K562 (cell line): ENCODE results near the gene SCARF1. TPM values are rescaled to one million over a fixed set of nuclear protein-coding genes. Genes with fewer than 3 reads are reported as not detected.

Experiments used
- ATAC-seq: fragments of 200-7000 bp; cut with Tn5 transposase; 3 replicates; pipeline ENCODE4 v1.9.1; 2020; ENCODE audit warnings: moderate library complexity
- BruUV-seq: library from RNA; stranded (reverse); fragments of 400-500 nt; replicated peaks from 2 replicates; lab custom pipeline; 2021; lab: Mats Ljungman, UMichigan
- CTCF ChIA-PET: fragments of 300-600 bp; formaldehyde crosslinking; extraction: SDS; loops from one replicate; lab custom pipeline; 2021; ENCODE audit warnings: low intra/inter-chr PET ratio; lab: Yijun Ruan, JAX
- POLR2A ChIA-PET: fragments of 300-600, 350-650 bp; sonication (Branson Sonifier 250); formaldehyde crosslinking; extraction: SDS; loops from one replicate; lab custom pipeline; 2021; ENCODE audit warnings: antibody characterized with exemption, inconsistent platforms; lab: Yijun Ruan, JAX
- DNase-seq, 4 experiments: peaks; one replicate each; pipeline versions ENCODE4 v3.0.0 to v3.0.0-alpha.2; 2011 to 2018; ENCODE audit warnings: low spot score in 3 of 4, mixed read lengths in 3 of 4; ENCODE audit errors: extremely low read depth in 1 of 4
- FAIRE-seq: peaks from 2 replicates; lab custom pipeline; 2011; peaks lifted over from hg19 to GRCh38; lab: Jason Lieb, UNC
- H2AFZ ChIP-seq: 2 replicates; pipeline ENCODE4 v1.6.0; 2011; ENCODE audit warnings: low read depth, low read length, control low read depth, inconsistent platforms
- H3K27ac ChIP-seq: fragments of 200-600 bp; 3 replicates; pipeline ENCODE4 v1.8.0; 2011; ENCODE audit warnings: low read depth, mild to moderate bottlenecking, control low read depth, inconsistent platforms, low read length, moderate library complexity, mixed read lengths; ENCODE audit errors: extremely low read depth
- H3K27me3 ChIP-seq, 2 experiments: fragments of 300-600 bp in 1 of 2; 2 replicates in 1 of 2; 3 replicates in 1 of 2; pipeline versions ENCODE4 v1.6.0 to v1.8.0; 2011; ENCODE audit warnings: inconsistent platforms in 2 of 2, low read length in 2 of 2, mild to moderate bottlenecking in 1 of 2, mixed read lengths in 1 of 2, moderate library complexity in 1 of 2; ENCODE audit not compliant: control insufficient read depth in 2 of 2, insufficient read depth in 2 of 2
- H3K36me3 ChIP-seq: fragments of 300-600 bp; 3 replicates; pipeline ENCODE4 v1.8.0; 2011; ENCODE audit warnings: mild to moderate bottlenecking, low read length, inconsistent platforms; ENCODE audit not compliant: control insufficient read depth, insufficient read depth
- H3K4me1 ChIP-seq, 2 experiments: fragments of 200-600 bp in 1 of 2; replicated peaks in 1 of 2; 2 replicates in 1 of 2; 3 replicates in 1 of 2; pipeline versions ENCODE4 v1.5.1 to v1.8.0; 2011; ENCODE audit warnings: inconsistent platforms in 2 of 2, low read length in 2 of 2, mild to moderate bottlenecking in 1 of 2, mixed read lengths in 1 of 2, moderate library complexity in 1 of 2; ENCODE audit not compliant: control insufficient read depth in 2 of 2, insufficient read depth in 2 of 2
- H3K4me2 ChIP-seq: 2 replicates; pipeline ENCODE4 v1.6.1; 2011; ENCODE audit warnings: low read length, control low read depth, inconsistent platforms, mixed read lengths; ENCODE audit not compliant: insufficient read depth
- H3K4me3 ChIP-seq: fragments of 200-600 bp; sonication (generic), shearing (Covaris generic); 2 replicates; pipeline ENCODE4 v1.5.1; 2016; ENCODE audit warnings: control low read depth, inconsistent platforms
- H3K79me2 ChIP-seq: fragments of 200-600 bp; 3 replicates; pipeline ENCODE4 v1.8.0; 2011; ENCODE audit warnings: low read length, inconsistent platforms; ENCODE audit not compliant: control insufficient read depth, insufficient read depth
- H3K9ac ChIP-seq, 2 experiments: 2 replicates each; pipeline versions ENCODE4 v1.6.0 to v1.6.1; 2011; ENCODE audit warnings: low read depth in 2 of 2, low read length in 2 of 2, control low read depth in 1 of 2, inconsistent platforms in 1 of 2, mild to moderate bottlenecking in 1 of 2, mixed read lengths in 1 of 2; ENCODE audit not compliant: insufficient read depth in 1 of 2
- H3K9me1 ChIP-seq: one replicate; pipeline ENCODE4 v1.6.0; 2011; ENCODE audit warnings: inconsistent platforms, mild to moderate bottlenecking, low read length, moderate library complexity; ENCODE audit not compliant: control insufficient read depth, insufficient read depth
- H3K9me3 ChIP-seq: replicated peaks from 2 replicates; pipeline ENCODE4 v1.5.1; 2011; ENCODE audit warnings: low read depth, low read length, inconsistent platforms; ENCODE audit not compliant: control insufficient read depth, insufficient read depth
- H4K20me1 ChIP-seq: replicated peaks from 2 replicates; pipeline ENCODE4 v1.6.1; 2011; ENCODE audit warnings: low read length, inconsistent platforms, mixed read lengths; ENCODE audit not compliant: control insufficient read depth, insufficient read depth
- ATF3 ChIP-seq, 2 experiments: fragments of 450-650 bp in 1 of 2; sonication (generic) in 1 of 2; formaldehyde crosslinking in 1 of 2; IDR thresholded peaks in 1 of 2; conservative IDR thresholded peaks in 1 of 2; 2 replicates each; pipeline versions ENCODE4 v1.6.1 to v1.8.1; 2016 to 2023; ENCODE audit warnings: mild to moderate bottlenecking in 2 of 2, moderate library complexity in 2 of 2, inconsistent platforms in 1 of 2, missing genetic modification reagents in 1 of 2
- CBFA2T2 ChIP-seq: fragments of 450-650 bp; conservative IDR thresholded peaks from 2 replicates; pipeline ENCODE4 v1.6.1; 2017; ENCODE audit warnings: mild to moderate bottlenecking
- CBFA2T3 ChIP-seq: fragments of 450-650 bp; IDR thresholded peaks from 2 replicates; pipeline ENCODE4 v1.6.1; 2017
- EGR1 ChIP-seq: fragments of 450-650 bp; conservative IDR thresholded peaks from 2 replicates; pipeline ENCODE4 v1.6.1; 2017; ENCODE audit warnings: mild to moderate bottlenecking
- FOS ChIP-seq: IDR thresholded peaks from 3 replicates; pipeline ENCODE4 v1.6.1; 2011; ENCODE audit not compliant: insufficient read length; ENCODE audit errors: extremely low read depth
- MLLT1 ChIP-seq, 2 experiments: fragments of 450-650 bp; IDR thresholded peaks; 2 replicates each; pipeline ENCODE4 v1.6.1; 2016
- WHSC1 ChIP-seq: IDR thresholded peaks from one replicate; pipeline ENCODE4 v1.6.1; 2012; ENCODE audit warnings: low read length, control low read depth, inconsistent platforms
- WGBS: fragments of 100-300 bp; shearing (Covaris generic); methylation state at CpG from one replicate; pipeline ENCODE4 v1.1.6; 2016; ENCODE audit warnings: low coverage, mixed read lengths; ENCODE audit not compliant: insufficient coverage; ENCODE audit errors: missing lambda C conversion rate; 5-methylcytosine and 5-hydroxymethylcytosine counted together
- in situ Hi-C: fragments of 300-500 bp; cut with MboI; formaldehyde crosslinking; loops from 4 replicates; pipeline ENCODE4 v1.15.0; 2018; ENCODE audit warnings: inconsistent platforms, mixed read lengths
- intact Hi-C: fragments of 100-400 bp; cut with micrococcal nuclease; formaldehyde crosslinking; loops from 2 replicates; pipeline ENCODE4 v1.14.2; 2022
- polyA plus RNA-seq, 8 experiments: library from polyadenylated mRNA; depleted of rRNA in 4 of 8; stranded (reverse) in 5 of 8; unstranded in 3 of 8; fragments of >200 nt; fragmentation: Nextera tagmentation in 2 of 8; fragmentation: Illumina TruSeq in 1 of 8; extraction: Ambion mirVana in 2 of 8; extraction: Trizol in 1 of 8; gene quantifications; 2 replicates each; pipeline versions ENCODE4 v1.2.1 to v1.2.3, GENCODE V29; 2011 to 2014; ENCODE audit warnings: inconsistent platforms in 1 of 8, missing spikeins in 1 of 8
- total RNA-seq, 7 experiments: library from RNA; depleted of rRNA in 6 of 7; stranded (reverse); fragments of >200 nt in 6 of 7; fragmentation: Illumina TruSeq in 2 of 7; extraction: Trizol in 2 of 7; gene quantifications; 2 replicates each; pipeline versions ENCODE4 v1.2.1 to v1.2.3, GENCODE V29; 2011 to 2021; ENCODE audit warnings: low replicate concordance in 1 of 7

SCARF1 gene
- total and polyA plus RNA-seq, 9 of the 15 experiments (the other 6 are each of a cell fraction or from before 2014, with no cell fraction given): 0.04 to 2.1 (median 0.63) TPM

GRCh38 chr17:1658100-1658499, 12.6 kb upstream of the SCARF1 start:
- FAIRE-seq (peak; percentile 65), DNase-seq (peak in 1 of 4 experiments; percentile 42), ATAC-seq (no peak)
- Histone ChIP-seq H3K9me3 (no peaks in the 10 kb centered on the region), H3K4me3 (no peak overlapping the region), H3K4me2 (no peak overlapping the region), H2AFZ (no peak overlapping the region), H3K36me3 (peaks cover 90% of the 10 kb centered on the region), H3K4me1 (no peaks in the 10 kb centered on the region; a peak in 1 of 5 replicates), H3K9ac (no peak overlapping the region), H3K27ac (no peak overlapping the region; the same call in 2 of the 3 replicates), H3K9me1 (no peaks in the 10 kb centered on the region), H4K20me1 (no peaks in the 10 kb centered on the region), H3K79me2 (no peaks in the 10 kb centered on the region; the same call in 2 of the 3 replicates), H3K27me3 (no peaks in the 10 kb centered on the region)
- intact Hi-C loops (no loop called here), in situ Hi-C loops (no loop called here)
- BruUV-seq: no TSS peak
- TF ChIP-seq EGR1 (peak; percentile 87), CBFA2T3 (peak; percentile 53), CBFA2T2 (0 out of 2 replicates have a peak, but pooled peaks have one; percentile 4), WHSC1 (no peak)
- ChIA-PET CTCF (no interaction called here), POLR2A (interaction anchor here (1.0 to 2.3 kb wide), 3 partner anchors 9 to 46 kb away, joined by 3 to 15 read pairs (median 8); partner anchors contain the start of gene RILP)
- WGBS: 74% methylated on average over 8 of the region's 9 CpGs

- in situ Hi-C loops (no loop called here), intact Hi-C loops (no loop called here)
- WGBS: 88% methylated on average over 7 of the region's 14 CpGs
- CTCF ChIA-PET: no interaction called here
- no peak for DNase-seq
- Histone ChIP-seq H3K36me3 (peaks cover 79% of the 10 kb centered on the region), H3K4me1 (peaks cover 16 to 24% of the 10 kb centered on the region in 2 experiments), H3K4me2 (no peak overlapping the region), H3K9me3 (no peaks in the 10 kb centered on the region), H3K4me3 (no peak overlapping the region), H3K9me1 (no peaks in the 10 kb centered on the region), H3K79me2 (no peaks in the 10 kb centered on the region; the same call in 2 of the 3 replicates), H2AFZ (no peak overlapping the region), H4K20me1 (no peaks in the 10 kb centered on the region), H3K27ac (no peak overlapping the region; the same call in 2 of the 3 replicates), H3K9ac (no peak overlapping the region), H3K27me3 (no peaks in the 10 kb centered on the region)
- POLR2A ChIA-PET: interaction anchor here (0.7 kb wide), 1 partner anchor 211 kb away, joined by 4 read pairs; no protein-coding TSS in a partner anchor
- TF ChIP-seq FOS: no peak
- peak; percentile 19; the same call in 1 of the 2 replicates for TF ChIP-seq ATF3 (IDR thresholded peaks at IDR 0.05)
- no peak for TF ChIP-seq ATF3 (CRISPR knock-in tag; conservative IDR thresholded peaks at IDR 0.05)
- TF ChIP-seq MLLT1 (IDR thresholded peaks at IDR 0.05): peak in 1 of 2 experiments; percentile 76; a peak in 2 of 4 replicates
- BruUV-seq: no TSS peak
- FAIRE-seq: no peak
- ATAC-seq: no peak
Measured at GRCh38 chr17:1653735-1654134, 8.2 kb upstream of the SCARF1 start.
